Measurements from ENCODE around the gene KLF8.

The KLF8 gene

GRCh38 chrX:56309881-56310280, 77.7 kb downstream of the KLF8 start:
- DNase-seq (ENCODE audit: low spot score), result no peak

- DNase-seq (ENCODE audit: low spot score), result no peak
Measured at GRCh38 chrX:56310581-56310980, 78.4 kb downstream of the KLF8 start.

DNA sequence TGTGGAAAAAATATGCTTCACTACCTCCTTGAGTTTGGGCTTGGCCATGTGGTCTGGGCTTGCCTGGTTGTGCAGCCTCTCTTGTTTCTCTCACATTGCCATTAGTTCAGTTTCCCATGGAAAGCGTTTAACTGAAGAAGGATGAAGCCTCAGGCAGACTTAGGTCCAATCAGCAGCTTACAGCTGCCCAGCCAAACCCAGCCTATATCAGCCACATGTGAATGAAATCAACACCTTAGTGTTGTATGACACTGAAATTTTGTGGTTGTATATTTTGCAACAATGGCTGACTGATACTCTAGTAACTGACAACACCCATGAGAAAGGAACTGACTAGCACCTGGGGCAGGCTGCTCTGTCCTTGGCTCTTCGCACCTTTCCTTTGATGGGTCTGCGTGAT, 81.2 kb downstream of the KLF8 start:
- no peak for DNase-seq (ENCODE audit: low spot score)

GRCh38 chrX:56314334-56314733, 82.2 kb downstream of the KLF8 start:
- DNase-seq (ENCODE audit: low spot score), result no peak

DNA sequence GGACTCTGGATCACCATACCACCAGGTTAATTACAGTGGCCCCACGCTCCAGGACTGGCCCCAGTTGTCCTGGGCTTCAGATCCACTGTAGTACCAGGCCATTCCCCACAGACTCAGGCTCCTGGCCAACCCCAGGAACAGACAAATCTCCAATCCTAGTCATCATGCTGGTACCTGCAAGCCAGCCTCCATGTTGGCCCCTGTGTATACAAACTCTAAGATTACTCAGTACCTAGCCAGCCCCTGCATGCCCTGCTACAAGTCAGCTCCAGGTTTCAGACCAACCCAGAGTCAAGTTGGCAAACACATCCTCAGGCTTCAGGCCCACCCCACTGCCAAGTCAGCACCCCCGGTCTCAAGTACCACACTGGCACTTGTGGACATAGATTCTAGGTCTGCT, 85.9 kb downstream of the KLF8 start:
- DNase-seq (ENCODE audit: low spot score), result no peak

- DNase-seq (ENCODE audit: low spot score), result no peak
Measured at GRCh38 chrX:56319165-56319564, 87.0 kb downstream of the KLF8 start.
